CD4-positive, alpha-beta T cell treated with Interleukin-4 for 1 hour (primary cell): ENCODE results near the gene LRRC37B.
A peak's percentile ranks its signal among the peaks of the same experiment; 100 is the strongest.
"Not testable (repeated sequence)": the region's sequence is repeated elsewhere in the genome, so short reads cannot be mapped to it uniquely, and the experiment has no call there.

Experiments used
- DNase-seq, 2 donors: peaks; one replicate each; pipeline ENCODE4 v3.0.0-alpha.2; 2020 to 2022

The LRRC37B gene

DNA sequence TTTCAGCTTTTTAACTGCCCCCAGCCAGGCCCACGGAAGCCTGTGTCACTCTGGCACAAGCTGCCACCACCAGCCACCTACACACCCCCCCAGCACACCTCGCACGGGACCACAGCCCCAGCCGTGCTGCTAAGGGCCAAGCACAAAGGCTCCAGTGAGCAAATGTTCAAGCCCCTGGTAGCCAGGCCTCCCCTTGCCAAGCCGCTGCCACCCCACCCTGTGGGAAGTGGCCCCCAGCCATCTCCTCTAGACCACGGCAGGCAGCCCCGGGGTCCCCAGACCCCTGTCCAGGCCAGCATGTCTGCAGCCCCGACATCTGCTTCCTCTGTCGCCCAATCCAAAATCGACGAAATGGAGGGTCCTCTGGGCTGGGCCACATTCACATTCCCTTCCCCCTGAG is 35.1 kb downstream of the LRRC37B start:
- DNase-seq, result not testable (repeated sequence)

DNA sequence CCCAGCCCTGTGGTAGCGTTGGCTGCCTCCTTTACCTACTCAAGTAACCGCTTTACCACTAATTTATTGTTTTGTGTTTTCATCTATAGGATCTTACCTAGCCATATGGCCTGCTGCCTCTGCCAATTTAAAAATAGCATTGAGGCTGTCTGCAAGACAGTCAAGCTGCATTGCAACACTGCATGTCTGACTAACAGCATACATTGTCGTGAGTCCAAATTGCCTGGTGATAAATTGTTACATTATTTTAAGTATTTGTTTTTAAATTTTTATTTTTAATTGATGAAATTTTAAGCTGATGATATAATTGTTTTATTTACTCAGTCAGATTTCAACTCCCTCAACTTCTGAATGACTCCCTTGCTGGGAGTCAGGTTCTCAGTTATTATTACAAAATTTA is 38.4 kb downstream of the LRRC37B start:
- DNase-seq, result not testable (repeated sequence)

DNA sequence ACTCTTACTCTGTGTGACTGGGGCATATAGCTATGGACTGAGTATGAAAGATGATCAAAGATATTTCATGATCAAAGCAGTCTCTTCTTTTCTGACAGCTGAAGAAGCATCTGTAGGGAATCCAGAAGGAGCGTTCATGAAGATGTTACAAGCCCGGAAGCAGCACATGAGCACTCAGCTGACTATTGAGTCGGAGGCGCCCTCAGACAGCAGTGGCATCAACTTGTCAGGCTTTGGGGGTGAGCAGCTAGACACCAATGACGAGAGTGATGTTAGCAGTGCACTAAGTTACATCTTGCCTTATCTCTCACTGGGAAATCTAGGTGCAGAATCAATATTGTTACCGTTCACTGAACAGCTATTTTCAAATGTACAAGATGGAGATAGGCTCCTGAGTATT is 40.5 kb downstream of the LRRC37B start:
- DNase-seq, result not testable (repeated sequence)

DNA sequence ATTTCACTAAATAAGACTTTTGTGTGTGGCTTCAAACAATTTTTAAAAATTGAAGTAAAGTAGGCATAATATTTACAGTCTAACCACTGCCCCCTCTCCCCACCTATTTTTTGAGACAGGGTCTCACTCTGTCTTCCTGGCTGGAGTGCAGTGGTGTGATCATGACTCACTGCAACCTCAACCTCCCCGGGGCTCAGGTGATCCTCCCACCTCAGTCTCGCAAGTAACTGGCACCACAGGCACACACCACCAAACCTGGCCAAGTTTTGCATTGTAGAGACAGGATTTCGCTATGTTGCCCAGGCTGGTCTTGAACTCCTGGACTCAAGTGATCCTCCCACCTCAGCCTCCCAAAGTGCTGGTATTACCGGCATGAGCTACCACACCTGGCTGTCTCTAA is 47.8 kb downstream of the LRRC37B start:
- not testable (repeated sequence) for DNase-seq

DNA sequence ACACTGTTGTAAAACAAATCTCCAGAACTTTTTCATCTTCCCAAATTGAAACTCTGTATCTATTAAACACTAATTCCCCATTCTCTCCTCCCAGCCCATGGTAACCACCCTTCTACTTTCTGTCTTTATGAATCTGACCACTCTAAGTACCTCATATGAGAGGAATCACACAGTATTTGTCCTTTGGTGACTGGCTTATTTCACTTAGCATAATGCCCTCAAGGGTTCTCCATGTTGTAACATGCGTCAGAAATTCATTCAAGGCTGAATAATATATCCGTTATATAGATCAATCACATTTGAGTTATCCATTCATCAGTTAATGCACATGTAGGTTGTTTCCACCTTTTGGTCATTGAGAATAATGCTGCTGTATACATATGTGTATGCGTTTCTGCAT is 48.2 kb downstream of the LRRC37B start:
- DNase-seq, result not testable (repeated sequence)

DNA sequence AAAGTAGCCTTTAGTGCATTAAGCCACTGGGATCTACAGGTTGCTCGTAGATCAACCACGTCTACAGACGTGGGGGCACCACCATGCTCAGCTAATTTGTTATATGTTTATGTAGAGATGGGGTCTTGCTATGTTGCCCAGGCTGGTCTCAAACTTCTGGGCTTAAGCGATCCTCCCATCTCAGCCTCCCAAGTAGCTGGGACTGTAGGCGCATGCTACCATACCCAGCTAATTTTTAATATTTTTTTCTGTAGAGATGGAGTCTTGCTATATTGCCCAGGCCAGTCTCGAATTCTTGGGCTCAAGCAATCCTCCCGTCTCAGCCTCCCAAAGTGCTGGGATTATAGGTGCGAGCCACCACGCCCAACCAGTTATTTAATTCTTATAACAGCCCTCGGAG is 49.3 kb downstream of the LRRC37B start:
- DNase-seq, result not testable (repeated sequence)

DNA sequence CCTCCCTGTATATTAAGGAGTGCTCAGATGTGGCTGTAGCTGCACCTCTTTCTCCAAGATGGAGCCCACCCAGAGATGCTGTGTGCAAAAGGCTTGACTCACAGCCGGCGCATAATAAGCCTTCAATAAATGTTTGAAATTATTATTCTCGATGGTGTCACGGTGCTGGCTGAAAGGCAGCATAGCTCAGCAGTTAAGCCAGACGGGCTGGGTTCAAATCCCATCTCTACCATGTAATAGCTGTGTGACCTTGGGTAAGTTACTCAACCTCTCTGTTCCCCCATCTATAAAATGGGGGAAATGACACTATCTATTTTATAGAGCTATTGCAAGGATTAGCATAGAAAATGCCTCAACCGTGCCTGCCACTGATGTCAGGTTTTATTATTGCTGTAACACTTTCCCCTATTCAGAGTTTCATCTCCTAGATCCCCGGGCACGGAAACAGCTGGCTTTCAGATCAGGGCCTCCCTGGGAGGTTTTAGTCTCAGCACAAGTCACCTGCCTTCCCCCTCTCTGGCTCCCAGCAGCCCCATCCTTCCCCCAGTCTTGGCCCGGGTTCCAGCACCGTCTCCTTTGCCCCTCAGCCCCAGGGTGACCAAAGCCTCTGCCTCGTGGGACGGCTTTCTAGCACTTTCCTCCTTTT is 50.4 kb downstream of the LRRC37B start:
- not testable (repeated sequence) for DNase-seq

DNA sequence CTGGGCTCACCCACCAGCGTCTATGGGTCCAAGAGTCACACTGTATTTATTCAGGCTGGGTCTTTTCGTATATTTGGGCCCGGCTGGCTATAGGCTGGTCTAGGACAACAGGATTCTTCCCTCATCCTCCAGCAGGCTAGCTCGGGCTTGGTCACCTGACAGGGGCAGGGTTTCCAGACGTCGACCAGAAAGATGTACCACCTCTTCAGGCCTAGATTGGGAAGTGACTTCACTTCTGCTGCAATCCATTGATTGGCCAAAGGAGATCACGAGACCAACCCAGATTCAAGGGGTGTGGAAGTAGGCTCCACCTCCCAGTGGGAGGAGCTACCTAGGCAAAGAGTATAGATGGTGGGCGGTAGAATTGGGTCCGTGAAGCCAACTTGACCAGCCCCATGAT is 53.5 kb downstream of the LRRC37B start:
- DNase-seq, result not testable (repeated sequence)

DNA sequence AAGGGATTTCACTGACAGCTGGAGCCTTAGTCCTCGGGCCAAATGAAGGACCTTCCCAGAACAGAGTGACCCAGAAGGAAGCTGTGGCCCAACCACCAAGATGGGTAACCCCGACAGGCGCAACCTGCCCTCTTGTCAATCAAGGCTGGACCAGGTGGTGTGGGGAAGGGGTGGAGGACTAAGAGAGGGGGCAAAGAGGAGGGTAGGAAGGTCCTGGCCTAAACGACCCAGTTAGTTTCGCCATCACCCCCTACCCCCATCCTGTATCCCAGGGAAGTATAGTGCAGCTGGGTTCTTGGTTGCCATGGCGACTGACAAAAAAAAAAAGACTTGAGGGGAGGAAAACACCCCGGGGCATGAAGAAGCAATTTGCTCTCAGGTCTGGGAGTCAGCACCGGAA is 54.7 kb downstream of the LRRC37B start:
- DNase-seq, result not testable (repeated sequence)

DNA sequence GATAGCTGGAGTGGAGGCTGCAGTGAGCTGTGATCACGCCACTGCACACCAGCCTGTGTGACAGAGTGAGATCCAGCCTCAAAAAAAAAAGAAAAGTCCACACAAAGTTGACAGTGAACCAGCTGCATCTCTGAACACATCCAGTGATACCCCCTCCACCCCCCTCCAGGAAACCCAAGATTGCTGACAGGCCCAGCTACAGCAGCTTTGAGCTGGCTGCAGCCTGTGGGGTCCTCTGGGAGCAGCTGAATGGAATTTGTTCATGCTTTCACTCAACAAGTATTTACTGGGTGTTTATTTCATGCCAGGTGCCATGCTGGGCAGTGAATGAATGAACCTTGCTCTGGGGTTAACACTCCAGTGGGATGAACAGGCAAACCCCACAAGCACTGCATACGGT is 56.9 kb downstream of the LRRC37B start:
- not testable (repeated sequence) for DNase-seq

DNA sequence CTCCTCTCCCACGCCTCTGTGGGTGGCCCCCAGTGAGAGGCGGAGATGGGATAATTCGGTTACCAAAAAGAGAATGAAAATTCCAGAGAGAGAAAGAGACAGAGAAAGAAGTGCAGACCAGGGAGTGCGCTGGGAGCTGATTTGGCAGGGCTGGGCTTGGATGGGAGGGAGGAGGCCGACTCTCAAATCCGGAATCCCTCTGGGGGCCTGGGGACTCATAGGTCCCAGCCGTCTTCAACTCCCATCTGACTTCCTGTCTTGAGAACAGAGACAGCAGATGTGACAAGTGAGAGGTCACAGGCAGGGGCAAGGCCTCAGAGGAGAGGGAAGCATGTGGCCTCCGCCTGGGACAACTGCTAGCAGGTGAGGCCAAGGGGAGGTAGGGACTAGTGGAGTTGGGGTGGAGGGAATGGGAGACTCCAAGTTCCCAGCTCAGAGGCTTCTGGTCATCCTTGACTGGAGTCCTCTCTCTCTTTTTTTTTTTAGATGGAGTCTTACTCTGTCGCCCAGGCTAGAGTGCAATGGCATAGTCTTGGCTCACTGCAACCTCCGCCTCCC is 59.0 kb downstream of the LRRC37B start:
- not testable (repeated sequence) for DNase-seq

DNA sequence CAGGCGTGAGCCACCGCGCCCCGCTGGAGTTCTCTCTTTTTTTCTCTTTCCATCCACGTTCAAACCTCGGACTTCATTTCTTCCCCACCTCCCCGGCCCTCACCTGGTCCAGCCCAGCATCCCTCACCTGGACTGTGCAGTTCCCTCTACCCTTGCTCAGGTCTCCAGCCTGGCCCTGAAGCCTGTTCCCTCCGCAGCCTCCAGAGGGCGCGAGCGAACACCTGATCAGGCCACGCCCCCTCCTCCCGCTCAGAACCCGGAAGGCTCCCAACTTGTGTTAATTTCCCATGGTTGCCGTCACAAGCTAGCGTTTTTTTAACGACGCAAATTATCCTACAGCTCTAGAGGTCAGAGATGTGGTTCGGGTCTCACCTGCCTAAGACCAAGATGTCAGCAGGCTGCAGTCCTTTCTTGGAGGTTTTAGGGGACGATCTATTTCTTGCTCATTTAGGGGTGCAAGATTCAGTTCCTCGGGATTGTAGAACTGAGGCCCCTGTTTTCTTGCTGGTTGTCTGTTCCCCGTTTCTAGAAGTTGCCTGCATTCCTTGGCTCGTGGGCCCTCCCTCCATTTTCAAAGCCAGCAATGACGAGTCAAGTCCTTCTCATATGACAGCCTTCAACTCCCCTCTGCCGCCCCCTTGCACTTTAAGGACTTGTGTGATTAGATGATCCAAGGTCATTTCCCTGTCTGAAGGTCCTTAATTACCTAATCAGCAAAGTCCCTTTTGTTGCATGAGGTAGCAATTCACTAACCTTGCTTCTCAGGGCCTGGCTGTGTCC is 59.9 kb downstream of the LRRC37B start:
- peak; percentile 64 to 73 for DNase-seq

DNA sequence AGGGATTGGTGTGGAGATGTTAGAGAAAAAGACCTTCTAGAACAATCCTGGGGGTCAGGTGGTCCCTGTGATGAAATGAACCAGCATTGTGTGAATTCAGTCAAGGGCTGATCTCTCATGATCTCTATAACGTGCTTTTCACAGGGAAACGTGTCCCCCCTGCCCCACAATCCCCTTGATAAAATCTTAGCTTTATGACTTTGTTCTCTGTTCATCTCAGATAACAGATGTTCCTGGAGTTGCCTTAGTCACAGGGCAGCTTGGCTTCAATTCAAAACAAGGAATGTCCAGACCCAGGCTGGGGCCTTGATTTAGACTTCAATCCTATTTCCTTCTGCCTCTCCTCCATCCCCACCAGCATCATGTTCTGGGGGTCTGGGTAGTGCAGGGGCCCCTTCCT is 61.9 kb downstream of the LRRC37B start:
- not testable (repeated sequence) for DNase-seq

DNA sequence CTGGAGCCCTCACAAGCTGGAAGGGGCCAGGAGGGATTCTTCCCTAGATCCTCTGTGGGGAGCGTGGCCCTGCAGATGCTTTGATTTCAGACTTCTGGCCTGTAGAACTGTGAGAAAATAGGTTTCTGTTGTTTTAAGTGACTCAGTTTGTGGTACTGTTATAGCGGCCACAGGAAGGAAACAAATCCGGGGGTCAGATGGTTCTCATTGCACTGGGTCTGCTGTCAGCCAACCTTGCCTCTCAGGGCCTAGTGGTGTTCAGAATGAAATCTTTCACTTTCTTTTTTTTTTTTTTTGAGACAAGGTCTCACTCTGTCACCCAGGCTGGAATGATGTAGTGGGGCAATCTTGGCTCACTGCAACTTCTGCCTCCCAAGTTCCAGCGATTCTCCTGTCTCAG is 64.8 kb downstream of the LRRC37B start:
- DNase-seq, result peak; percentile 29 to 49

DNA sequence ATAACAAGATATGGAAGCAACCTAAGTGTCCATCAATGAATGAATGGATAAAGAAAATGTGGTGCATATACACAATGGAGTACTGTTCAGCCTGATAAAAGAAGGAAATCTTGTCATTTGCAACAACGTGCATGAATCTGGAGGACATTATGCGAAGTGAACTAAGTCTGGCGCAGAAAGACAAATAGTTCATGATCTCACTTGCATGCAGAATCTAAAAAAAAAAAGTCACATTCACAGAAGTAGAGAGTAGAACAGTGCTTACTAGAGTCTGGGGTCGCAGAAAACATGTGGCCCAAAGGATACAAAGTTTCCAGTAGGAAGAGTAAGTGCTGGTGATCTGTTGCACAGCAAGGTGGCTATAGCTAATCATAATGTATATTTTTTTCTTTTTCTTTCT is 65.9 kb downstream of the LRRC37B start:
- DNase-seq, result not testable (repeated sequence)

DNA sequence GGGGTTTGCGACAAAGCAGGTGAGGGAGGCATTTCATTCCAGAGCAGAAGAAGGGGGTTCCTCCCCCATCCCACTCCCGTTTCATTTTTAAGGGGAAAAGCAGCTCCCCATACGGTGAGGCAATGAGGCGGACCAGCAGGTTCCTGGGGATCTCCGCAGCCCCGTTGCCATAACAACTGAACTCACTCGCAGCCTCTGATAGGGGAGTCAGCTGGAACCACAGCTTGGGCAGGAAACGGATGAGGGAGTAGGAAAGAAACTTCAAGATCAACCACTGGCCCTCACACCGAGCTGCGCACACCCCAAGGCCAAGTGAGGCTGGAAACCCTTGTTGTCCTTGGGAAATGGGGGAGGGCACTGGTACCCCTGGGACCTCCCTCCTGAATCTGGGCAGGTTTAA is 72.6 kb downstream of the LRRC37B start:
- DNase-seq, result peak; percentile 87 to 89

DNA sequence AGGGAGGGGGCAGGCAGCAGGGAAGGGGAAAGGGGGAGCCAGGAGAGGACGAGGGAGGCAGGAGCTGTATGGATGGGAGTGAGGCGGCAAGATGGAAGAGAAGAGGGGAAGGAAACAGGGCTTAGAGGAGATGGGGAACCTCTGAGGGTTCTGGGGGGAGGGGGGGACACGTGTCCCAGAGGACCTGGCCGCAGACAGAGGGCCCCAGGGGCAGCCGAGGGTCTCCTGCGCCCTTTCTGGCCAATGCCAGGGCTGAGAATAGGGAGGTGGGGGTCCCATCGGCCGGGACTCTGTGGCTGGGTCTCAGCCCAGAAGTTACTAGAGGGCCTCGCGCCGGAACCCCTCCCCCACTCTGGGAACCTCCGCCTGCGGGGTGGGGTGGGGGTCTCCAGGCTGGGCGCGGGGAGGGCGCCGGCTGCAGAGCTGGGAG is 76.4 kb downstream of the LRRC37B start:
- DNase-seq, result not testable (repeated sequence)

DNA sequence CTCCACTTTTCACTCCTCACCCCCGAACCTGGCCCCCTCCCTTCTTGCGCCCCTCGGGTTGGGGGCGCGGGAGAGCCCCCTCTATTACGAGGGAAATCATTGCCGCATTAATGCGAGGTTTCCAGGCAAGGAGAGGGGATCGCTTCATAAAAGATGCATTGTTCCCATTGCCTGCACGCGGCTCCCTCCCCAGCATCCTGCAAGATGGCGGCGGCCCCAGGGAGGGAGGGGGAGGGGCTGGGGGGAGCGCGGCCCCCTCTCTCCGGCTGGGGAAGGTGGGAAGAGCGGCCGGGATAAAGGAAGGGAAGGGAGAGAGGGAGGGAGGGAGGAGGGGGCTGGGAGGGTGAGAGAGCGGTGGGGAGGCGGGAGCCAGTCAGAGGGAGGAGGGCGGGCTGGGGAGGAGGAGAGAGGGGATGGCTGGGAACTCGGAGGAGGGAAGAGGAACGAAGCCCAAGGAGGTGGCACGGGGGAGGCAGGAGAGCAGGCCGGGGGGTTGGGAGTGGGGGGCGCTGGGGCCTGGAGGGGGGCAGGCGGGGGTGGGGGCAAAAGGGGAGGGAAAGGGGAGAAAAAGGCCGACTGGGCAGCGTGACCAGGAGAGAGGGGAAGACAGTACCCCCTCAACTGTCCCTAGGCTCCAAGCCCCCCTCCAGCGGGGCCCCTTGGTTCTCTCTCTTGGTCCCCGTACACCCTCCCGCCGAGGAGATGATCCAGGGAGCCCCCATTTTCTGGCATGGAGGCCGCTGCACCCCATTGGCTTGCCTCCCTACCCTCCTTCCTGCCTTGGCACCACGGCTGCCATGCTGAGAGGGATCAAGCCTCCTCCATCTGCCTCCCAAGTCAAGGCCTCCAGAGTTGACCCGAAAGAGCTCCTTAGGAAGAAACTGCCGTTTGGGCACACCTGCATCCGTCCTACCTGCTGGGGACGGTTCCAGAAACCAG is 77.1 kb downstream of the LRRC37B start:
- DNase-seq, result not testable (repeated sequence)

DNA sequence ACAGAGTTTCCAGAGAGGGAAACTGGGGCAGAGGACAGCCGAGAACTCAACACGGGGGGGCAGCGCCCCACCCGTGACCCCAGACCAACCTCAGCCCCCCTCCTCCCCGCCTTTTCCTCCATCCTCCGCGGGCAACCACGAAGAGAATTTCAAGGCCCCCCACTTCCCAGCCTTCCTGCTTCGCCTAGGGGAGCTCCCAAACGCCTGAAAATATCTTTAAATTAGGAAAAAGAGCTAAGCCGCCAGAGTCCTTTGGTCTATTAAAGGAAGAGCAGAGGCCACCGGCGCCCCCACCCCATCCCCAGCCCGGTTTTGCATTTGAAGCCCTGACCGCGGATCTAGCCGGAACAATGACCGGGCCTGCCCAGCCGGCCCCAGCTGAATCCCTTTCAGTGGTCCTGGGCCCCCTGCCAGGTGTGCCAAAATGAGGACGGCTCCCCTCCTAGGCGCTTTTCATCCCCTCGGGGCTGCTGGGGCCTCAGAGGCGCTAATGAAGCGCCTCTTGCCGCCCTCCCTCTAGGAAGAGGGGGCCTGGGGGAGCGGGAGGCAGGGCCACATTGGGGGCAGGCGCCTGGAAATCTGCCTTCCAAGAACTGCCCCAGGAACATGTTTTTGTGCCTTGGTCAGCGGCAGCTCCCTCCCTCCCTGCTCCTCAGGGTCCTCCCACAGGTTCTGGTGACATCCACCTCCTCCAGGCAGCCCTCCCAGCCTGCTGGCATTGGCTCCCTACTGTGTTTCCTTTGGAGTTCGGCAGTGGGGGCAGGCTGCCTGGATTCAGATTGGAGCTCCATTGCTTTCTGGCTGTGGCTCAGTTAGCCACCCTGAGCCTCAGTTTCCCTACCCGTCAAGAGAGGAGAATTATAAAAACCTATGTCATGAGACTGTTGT is 78.0 kb downstream of the LRRC37B start:
- not testable (repeated sequence) for DNase-seq

DNA sequence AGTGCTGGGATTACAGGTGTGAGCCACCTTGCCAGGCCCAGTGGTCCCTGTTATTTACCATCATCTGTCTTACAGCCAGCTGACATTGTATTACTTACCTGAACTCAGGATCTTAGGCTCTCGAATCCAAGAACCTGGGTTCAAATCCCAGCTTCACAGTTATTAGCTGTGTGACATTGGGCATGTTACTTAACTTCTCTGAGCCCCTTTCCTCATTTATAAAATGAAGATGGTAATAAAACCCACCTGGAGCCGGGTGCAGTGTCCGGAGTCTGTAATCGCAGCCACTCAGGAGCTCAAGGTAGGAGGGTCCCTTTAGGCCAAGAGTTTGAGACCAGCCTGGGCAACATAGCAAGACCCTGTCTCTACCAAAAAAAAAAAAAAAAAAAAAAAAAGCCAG is 79.7 kb downstream of the LRRC37B start:
- DNase-seq, result not testable (repeated sequence)

DNA sequence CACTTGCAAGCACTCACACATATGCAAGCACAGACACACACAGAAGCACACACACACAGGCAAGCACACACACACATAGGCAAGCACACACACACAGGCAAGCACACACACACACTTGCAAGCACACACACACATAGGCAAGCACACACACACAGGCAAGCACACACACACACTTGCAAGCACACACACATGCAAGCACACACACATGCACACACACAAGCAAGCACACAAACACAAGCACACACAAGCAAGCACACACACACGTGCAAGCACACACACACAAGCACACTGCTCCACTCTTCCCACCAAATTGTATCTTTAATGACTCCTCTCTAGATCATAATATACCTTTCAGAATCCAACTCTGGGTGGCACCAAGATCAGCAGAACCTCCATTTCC is 84.9 kb downstream of the LRRC37B start:
- not testable (repeated sequence) for DNase-seq

DNA sequence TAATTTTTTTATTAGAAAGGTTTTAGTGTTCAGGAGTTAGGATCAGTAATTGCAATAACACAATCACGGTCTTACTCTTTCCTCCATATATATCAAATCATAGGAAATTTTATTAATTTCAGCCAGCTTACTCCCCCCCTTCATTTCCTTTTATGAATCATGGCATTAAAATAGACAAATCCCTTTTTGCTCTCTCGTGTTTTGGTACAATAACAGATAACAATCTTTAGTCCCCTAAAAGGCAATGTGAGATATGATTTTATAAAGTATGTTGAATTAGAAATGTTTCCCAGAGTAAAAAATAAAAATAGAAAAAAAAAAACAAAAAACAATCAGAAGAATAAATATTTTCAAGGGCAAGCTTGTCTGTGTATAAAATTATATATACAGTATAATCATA is 92.5 kb downstream of the LRRC37B start:
- no peak for DNase-seq
